Hepatocyte (in vitro differentiated cells): Measurements from ENCODE around the gene OR51G1. TPM values are rescaled to one million over a fixed set of nuclear protein-coding genes. Genes with fewer than 3 reads are reported as not detected.

Experiments
- DNase-seq: peaks from one replicate; pipeline ENCODE4 v3.0.0-alpha.2; 2016; ENCODE audit warnings: low spot score
- H2AFZ ChIP-seq: fragments of 200-600 bp; sonication (generic); 2 replicates; pipeline ENCODE4 v1.6.0; 2016; ENCODE audit warnings: antibody characterized with exemption, mild to moderate bottlenecking
- H3K27ac ChIP-seq: fragments of 200-600 bp; sonication (generic); 2 replicates; pipeline ENCODE4 v1.5.1; 2016; ENCODE audit warnings: mild to moderate bottlenecking
- H3K27me3 ChIP-seq: fragments of 200-600 bp; sonication (generic); 2 replicates; pipeline ENCODE4 v1.6.1; 2016
- H3K36me3 ChIP-seq: fragments of 200-600 bp; sonication (generic); replicated peaks from 2 replicates; pipeline ENCODE4 v1.5.1; 2016; ENCODE audit warnings: low read depth; ENCODE audit not compliant: insufficient read depth
- H3K4me1 ChIP-seq: fragments of 200-600 bp; sonication (generic); 2 replicates; pipeline ENCODE4 v1.5.1; 2016; ENCODE audit warnings: mild to moderate bottlenecking, moderate library complexity; ENCODE audit not compliant: insufficient read depth
- H3K4me2 ChIP-seq: fragments of 200-600 bp; sonication (generic); 2 replicates; pipeline ENCODE4 v1.6.0; 2016
- H3K4me3 ChIP-seq: fragments of 200-600 bp; sonication (generic); 2 replicates; pipeline ENCODE4 v1.5.1; 2016; ENCODE audit warnings: mild to moderate bottlenecking
- H3K79me2 ChIP-seq: fragments of 200-600 bp; sonication (generic); 2 replicates; pipeline ENCODE4 v1.6.0; 2017; ENCODE audit warnings: mild to moderate bottlenecking
- H3K9me2 ChIP-seq: fragments of 200-600 bp; sonication (generic); replicated peaks from 2 replicates; pipeline ENCODE4 v1.6.0; 2017; ENCODE audit warnings: mild to moderate bottlenecking; ENCODE audit not compliant: insufficient read depth
- H3K9me3 ChIP-seq: fragments of 200-600 bp; sonication (generic); 2 replicates; pipeline ENCODE4 v1.5.1; 2016; ENCODE audit warnings: low read depth, mild to moderate bottlenecking
- H4K20me1 ChIP-seq: fragments of 200-600 bp; sonication (generic); 2 replicates; pipeline ENCODE4 v1.6.0; 2016; ENCODE audit warnings: mild to moderate bottlenecking; ENCODE audit not compliant: insufficient read depth, poor library complexity, severe bottlenecking
- EZH2 ChIP-seq: fragments of 200-600 bp; sonication (generic); IDR thresholded peaks from 2 replicates; pipeline ENCODE4 v1.6.1; 2016; ENCODE audit warnings: antibody characterized with exemption, mild to moderate bottlenecking, borderline replicate concordance
- EZH2phosphoT487 ChIP-seq: fragments of 200-600 bp; sonication (generic); IDR thresholded peaks from one replicate; pipeline ENCODE4 v1.6.1; 2018; ENCODE audit warnings: antibody characterized with exemption, mild to moderate bottlenecking, low read depth, moderate library complexity; ENCODE audit not compliant: unreplicated experiment, severe bottlenecking
- WGBS: methylation state at CpG from one replicate; pipeline ENCODE4 v1.1.6; 2016; ENCODE audit warnings: low lambda C conversion rate; ENCODE audit errors: missing lambda C conversion rate; 5-methylcytosine and 5-hydroxymethylcytosine counted together
- polyA plus RNA-seq: library from polyadenylated mRNA; unstranded; fragments of >200 nt; fragmentation: Nextera tagmentation; extraction: Ambion mirVana; gene quantifications from 2 replicates; pipeline ENCODE4 v1.2.1, GENCODE V29; 2016
- total RNA-seq: library from RNA; depleted of rRNA; stranded (reverse); fragments of >200 nt; gene quantifications from 2 replicates; pipeline ENCODE4 v1.2.3, GENCODE V29; 2014
- TF ChIP-seq, protein P1 (sequence below): fragments of 200-600 bp; sonication (generic); IDR thresholded peaks from 2 replicates; pipeline ENCODE4 v1.5.1; 2016; ENCODE audit warnings: antibody characterized with exemption, mild to moderate bottlenecking; ENCODE audit not compliant: poor library complexity

OR51G1 gene
- total and polyA plus RNA-seq, 2 experiments from 2014 or later, result not detected

DNA sequence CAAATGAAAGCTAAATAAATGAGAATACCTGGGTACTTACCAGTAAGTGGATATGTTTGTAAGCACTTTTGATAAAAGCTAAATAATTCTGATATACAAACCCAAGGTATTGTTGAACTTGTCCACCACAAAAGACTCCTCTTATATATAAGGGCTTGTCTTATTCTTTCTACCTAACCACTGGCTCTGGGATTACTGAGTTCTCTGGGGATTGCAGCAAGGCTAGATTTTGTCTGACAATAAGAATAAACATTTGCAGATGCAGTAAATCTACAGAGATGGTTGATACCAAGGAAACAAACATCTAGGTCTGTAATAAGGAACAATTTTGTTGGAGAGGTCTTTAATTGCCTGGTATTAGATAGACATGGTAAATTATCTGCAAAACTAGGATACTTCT lies 23.4 kb upstream of the OR51G1 start, which contains the start of gene OR51A4:
Gene OR51A4 (minus strand): TSS at position 101 of the 400 bp plus-strand sequence. CDS start 505 bp downstream, outside the sequence.
- Histone ChIP-seq H3K27ac (no peak within 1 kb of the TSS), H4K20me1 (no peaks in the 10 kb centered on the region), H3K4me2 (no peak within 1 kb of the TSS), H3K4me1 (no peaks in the 10 kb centered on the region), H3K36me3 (no peaks in the 10 kb centered on the region), H3K9me3 (no peaks in the 10 kb centered on the region), H2AFZ (no peak within 1 kb of the TSS), H3K79me2 (no peaks in the 10 kb centered on the region), H3K27me3 (no peaks in the 10 kb centered on the region), H3K4me3 (no peak within 1 kb of the TSS), H3K9me2 (no peaks in the 10 kb centered on the region)
- no peak for DNase-seq
- TF ChIP-seq EZH2 (no peak), EZH2phosphoT487 (no peak)
- TF ChIP-seq, protein P1, sequence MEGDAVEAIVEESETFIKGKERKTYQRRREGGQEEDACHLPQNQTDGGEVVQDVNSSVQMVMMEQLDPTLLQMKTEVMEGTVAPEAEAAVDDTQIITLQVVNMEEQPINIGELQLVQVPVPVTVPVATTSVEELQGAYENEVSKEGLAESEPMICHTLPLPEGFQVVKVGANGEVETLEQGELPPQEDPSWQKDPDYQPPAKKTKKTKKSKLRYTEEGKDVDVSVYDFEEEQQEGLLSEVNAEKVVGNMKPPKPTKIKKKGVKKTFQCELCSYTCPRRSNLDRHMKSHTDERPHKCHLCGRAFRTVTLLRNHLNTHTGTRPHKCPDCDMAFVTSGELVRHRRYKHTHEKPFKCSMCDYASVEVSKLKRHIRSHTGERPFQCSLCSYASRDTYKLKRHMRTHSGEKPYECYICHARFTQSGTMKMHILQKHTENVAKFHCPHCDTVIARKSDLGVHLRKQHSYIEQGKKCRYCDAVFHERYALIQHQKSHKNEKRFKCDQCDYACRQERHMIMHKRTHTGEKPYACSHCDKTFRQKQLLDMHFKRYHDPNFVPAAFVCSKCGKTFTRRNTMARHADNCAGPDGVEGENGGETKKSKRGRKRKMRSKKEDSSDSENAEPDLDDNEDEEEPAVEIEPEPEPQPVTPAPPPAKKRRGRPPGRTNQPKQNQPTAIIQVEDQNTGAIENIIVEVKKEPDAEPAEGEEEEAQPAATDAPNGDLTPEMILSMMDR, result no peak

DNA sequence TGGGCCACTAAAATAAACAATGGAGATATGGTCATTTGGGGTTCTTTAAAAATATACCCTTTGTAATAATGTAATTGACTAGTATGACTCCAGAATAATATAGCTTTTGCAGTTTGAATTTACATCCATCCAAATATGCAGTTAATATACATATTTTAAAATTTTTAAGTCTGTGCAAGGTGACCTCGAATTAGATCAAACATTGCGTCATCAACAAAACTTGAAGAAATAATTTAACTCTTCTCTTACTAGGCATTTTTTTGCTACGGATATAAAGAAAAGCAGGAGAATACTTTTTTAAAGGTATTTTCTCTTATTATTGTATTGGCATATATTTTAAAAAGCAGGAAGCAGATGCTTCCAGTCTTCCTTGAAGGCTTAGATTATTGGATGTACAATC lies 12.6 kb upstream of the OR51G1 start:
- no peaks in the 10 kb centered on the region for H4K20me1 ChIP-seq
- DNase-seq, result no peak
- 84% methylated on average over 3 of the region's 3 CpGs for WGBS
- no peak overlapping the region for H3K4me2 ChIP-seq
- H3K4me3 ChIP-seq, result no peak overlapping the region
- H3K27ac ChIP-seq, result no peak overlapping the region
- H3K4me1 ChIP-seq, result no peaks in the 10 kb centered on the region
- no peaks in the 10 kb centered on the region for H3K9me2 ChIP-seq
- no peak overlapping the region for H2AFZ ChIP-seq
- TF ChIP-seq EZH2phosphoT487, result no peak
- TF ChIP-seq, protein P1, result no peak
- no peak for TF ChIP-seq EZH2
- H3K27me3 ChIP-seq, result no peaks in the 10 kb centered on the region
- no peaks in the 10 kb centered on the region for H3K79me2 ChIP-seq
- no peaks in the 10 kb centered on the region for H3K36me3 ChIP-seq
- H3K9me3 ChIP-seq, result no peaks in the 10 kb centered on the region

GRCh38 chr11:4932751-4933150 lies 8.6 kb upstream of the OR51G1 start:
- 83% methylated on average over 4 of the region's 4 CpGs for WGBS
- Histone ChIP-seq H3K9me3 (no peaks in the 10 kb centered on the region), H3K4me2 (no peak overlapping the region), H3K4me1 (no peaks in the 10 kb centered on the region), H3K4me3 (no peak overlapping the region), H4K20me1 (no peaks in the 10 kb centered on the region), H3K36me3 (no peaks in the 10 kb centered on the region), H3K9me2 (no peaks in the 10 kb centered on the region), H3K27me3 (no peaks in the 10 kb centered on the region), H3K79me2 (no peaks in the 10 kb centered on the region), H2AFZ (no peak overlapping the region), H3K27ac (no peak overlapping the region)
- TF ChIP-seq, protein P1, result no peak
- TF ChIP-seq EZH2phosphoT487 (no peak), EZH2 (no peak)
- no peak for DNase-seq

DNA sequence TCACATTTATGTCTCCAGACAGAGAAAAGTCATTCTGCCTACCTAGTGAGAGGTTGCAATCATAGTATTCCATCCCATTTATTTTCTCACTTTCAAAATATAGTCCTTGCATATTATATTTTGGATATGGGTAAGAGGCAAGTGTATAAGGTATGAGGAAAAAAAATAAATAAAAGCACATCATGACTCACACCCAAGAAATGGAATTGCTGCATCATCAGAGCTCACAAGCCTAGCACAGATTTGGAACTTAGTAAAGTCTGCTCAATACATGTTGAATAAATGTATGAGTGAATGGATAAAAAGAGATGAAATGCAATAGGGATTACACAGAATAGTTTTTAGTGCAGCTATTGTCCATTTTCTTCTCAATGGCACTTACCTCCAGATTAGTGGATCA lies 2.5 kb upstream of the OR51G1 start:
- no peak overlapping the region for H3K27ac ChIP-seq
- no peaks in the 10 kb centered on the region for H3K9me3 ChIP-seq
- no peaks in the 10 kb centered on the region for H3K9me2 ChIP-seq
- no peaks in the 10 kb centered on the region for H4K20me1 ChIP-seq
- DNase-seq, result no peak
- no peak overlapping the region for H2AFZ ChIP-seq
- H3K4me3 ChIP-seq, result no peak overlapping the region
- no peak overlapping the region for H3K4me2 ChIP-seq
- no peaks in the 10 kb centered on the region for H3K36me3 ChIP-seq
- H3K4me1 ChIP-seq, result no peaks in the 10 kb centered on the region
- TF ChIP-seq, protein P1, result no peak
- no peak for TF ChIP-seq EZH2phosphoT487
- TF ChIP-seq EZH2, result no peak
- no peaks in the 10 kb centered on the region for H3K27me3 ChIP-seq
- no peaks in the 10 kb centered on the region for H3K79me2 ChIP-seq
